Heart right ventricle (tissue), 16 donors: ENCODE data around the gene ALDOB. TPM values are rescaled to one million over a fixed set of nuclear protein-coding genes. Genes with fewer than 3 reads are reported as not detected.
A peak's percentile ranks its signal among the peaks of the same experiment; 100 is the strongest.

Source experiments
- ATAC-seq, 8 donors: fragments of 200-7000 bp; cut with Tn5 transposase; one replicate each; pipeline ENCODE4 v1.9.1; 2020; ENCODE audit warnings: mild to moderate bottlenecking in 8 of 8, moderate library complexity in 8 of 8, moderate number of reproducible peaks in 1 of 8
- DNase-seq, 2 donors: peaks; one replicate each; pipeline ENCODE4 v3.0.0-alpha.2; 2020
- H3K27ac ChIP-seq, 10 donors: fragments of 200-600 bp; sonication (generic) in 2 of 10; one replicate each; pipeline versions ENCODE4 v1.5.0 to v1.8.0; 2020 to 2022; ENCODE audit warnings: mild to moderate bottlenecking in 3 of 10
- H3K27me3 ChIP-seq, 7 donors: fragments of 200-600 bp; one replicate each; pipeline ENCODE4 v1.8.0; 2021 to 2022; ENCODE audit warnings: mild to moderate bottlenecking in 2 of 7
- H3K36me3 ChIP-seq, 9 donors: fragments of 200-600 bp; sonication (generic) in 1 of 9; one replicate each; pipeline versions ENCODE4 v1.5.0 to v1.8.0; 2020 to 2022; ENCODE audit warnings: mild to moderate bottlenecking in 2 of 9
- H3K4me1 ChIP-seq, 9 donors: fragments of 200-600 bp; sonication (generic) in 1 of 9; one replicate each; pipeline versions ENCODE4 v1.5.0 to v1.8.0; 2020 to 2022; ENCODE audit warnings: mild to moderate bottlenecking in 4 of 9
- H3K4me3 ChIP-seq, 10 donors: fragments of 200-600 bp; sonication (generic) in 2 of 10; one replicate each; pipeline versions ENCODE4 v1.5.0 to v1.8.0; 2020 to 2022; ENCODE audit warnings: mild to moderate bottlenecking in 7 of 10, moderate library complexity in 2 of 10
- H3K9me3 ChIP-seq, 11 donors: fragments of 200-600 bp in 10 of 11; sonication (generic) in 2 of 11; one replicate each; pipeline versions ENCODE4 v1.5.0 to v1.8.0; 2013 to 2022; ENCODE audit warnings: mild to moderate bottlenecking in 2 of 11, control low read depth in 1 of 11, moderate library complexity in 1 of 11
- CTCF ChIP-seq, 9 donors: fragments of 200-600 bp; sonication (generic) in 2 of 9; IDR thresholded peaks; one replicate each; pipeline versions ENCODE4 v1.5.0 to v1.8.0; 2021 to 2022; ENCODE audit warnings: antibody characterized with exemption in 9 of 9, mild to moderate bottlenecking in 5 of 9, moderate library complexity in 1 of 9
- WGBS, 2 donors: extraction: QIAGEN DNeasy Blood & Tissue Kit; methylation state at CpG; one replicate each; pipeline ENCODE4 v1.1.7; 2013; ENCODE audit warnings: inconsistent platforms in 1 of 2; 5-methylcytosine and 5-hydroxymethylcytosine counted together
- intact Hi-C, 10 donors: fragments of 100-400 bp; cut with DNase I; formaldehyde crosslinking; loops; one replicate each; pipeline versions ENCODE4 v1.11.1 to v1.14.2; 2022
- polyA plus RNA-seq, 2 donors: library from polyadenylated mRNA; stranded (reverse); fragments of 200-250 nt; gene quantifications; one replicate each; pipeline ENCODE4 v1.2.3, GENCODE V29; 2013
- total RNA-seq, 10 donors: library from RNA; stranded (reverse); fragmentation: NEBNext Ultra II Directional in 3 of 10; extraction: Animal tissue kit (Norgen Biotek cat#: 25700) in 3 of 10; gene quantifications; one replicate each; pipeline versions ENCODE4 v1.2.1 to v1.2.4, GENCODE V29; 2021 to 2023
- donor health status: Arrhythmogenic right ventricular cardiomyopathy.
- donor health status: ischemic (EF 13 %, LVEDD 7.1; RV severe dilation, severe dysfunction).
- donor health status: healthy with polysubstance abuse.
- donor health status: DM: no; HTN: yes; CAD: no.
- donor health status: DM: no; HTN: no; CAD: no.
- donor health status: ischemic (EF 25% LVEDD 6.9; RV normal size, moderate dysfunction).
- donor health status: ischemic (EF 25% LVEDD 5.7; RV mildly dilated, moderate dysfunction).
- donor health status: healthy.
- donor health status: DM: yes; HTN: yes; CAD: no.
- donor health status: Ischemic cardiomyopathy.
- donor health status: ischemic (EF 35%, LVEDD 5.7; RV mildly dilated, moderate dysfunction).
- donor health status: nonischemic (EF 11% LVEDD 7.7; RV severe dilation, severe dysfunction).
- donor health status: DM: yes; HTN: yes; CAD: no.
- donor health status: PGD.
- donor health status: ischemic (EF 29% LVEDD 5.4; RV normal size, mild dysfunction).
- donor health status: nonischemic (EF 23%, LVEDD 6.1; RV moderate dilation, normal function).

Gene ALDOB
- total and polyA plus RNA-seq, 12 donors, result 0.17 to 1.4 (median 0.44) TPM; not detected in 2

DNA sequence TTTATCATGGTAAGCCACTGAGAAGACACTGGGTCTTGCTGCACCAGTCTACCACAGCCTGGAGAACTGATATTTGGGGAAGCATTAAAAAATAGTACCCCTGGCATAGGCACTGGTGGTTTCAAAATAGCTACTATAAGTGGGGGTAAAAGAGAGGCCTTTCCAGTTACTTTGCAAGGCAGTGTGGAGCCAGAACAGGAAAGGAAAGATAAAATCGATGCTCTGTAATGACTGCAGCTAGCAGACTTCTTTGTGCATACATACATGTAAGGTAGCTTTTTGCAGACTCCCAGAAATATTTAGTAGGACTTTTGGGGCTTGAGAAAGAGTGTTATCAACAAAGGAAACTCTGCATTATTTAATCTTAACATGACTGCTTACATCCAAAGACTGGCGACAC lies 31.3 kb upstream of the ALDOB start:
- TF ChIP-seq CTCF (IDR thresholded peaks at IDR 0.05), result no peak
- intact Hi-C loops, result loop anchor here in 2 of 10 donors (5.0 kb wide), 1 partner anchor 60 kb away; no protein-coding TSS in a partner anchor
- H3K27me3 ChIP-seq, result peaks cover 0 to 3% (median 0%) of the 10 kb centered on the region in 7 donors
- peaks cover 0 to 7% (median 0%) of the 10 kb centered on the region in 9 donors for H3K36me3 ChIP-seq
- ATAC-seq (no peak), DNase-seq (no peak)
- WGBS, 2 donors, result 78 to 81% methylated on average over 2 of the region's 2 CpGs
- no peaks in the 10 kb centered on the region for H3K9me3 ChIP-seq
- H3K4me3 ChIP-seq, result no peak overlapping the region
- H3K4me1 ChIP-seq, result peaks cover 0 to 7% (median 0%) of the 10 kb centered on the region in 9 donors
- H3K27ac ChIP-seq, result no peak overlapping the region

GRCh38 chr9:101465326-101465915 lies 29.8 kb upstream of the ALDOB start:
- H3K36me3 ChIP-seq, result no peaks in the 10 kb centered on the region
- no peak overlapping the region for H3K4me3 ChIP-seq
- 25 to 28% methylated on average over 6 of the region's 6 CpGs for WGBS, 2 donors
- peak in 8 of 9 donors; percentile 25 to 62 (median 48) for TF ChIP-seq CTCF (IDR thresholded peaks at IDR 0.05)
- H3K9me3 ChIP-seq, result no peaks in the 10 kb centered on the region
- intact Hi-C loops, result loop anchor here in 4 of 10 donors (2.0 to 5.0 kb wide), 2 partner anchors 62 to 65 kb away; no protein-coding TSS in a partner anchor
- DNase-seq, result peak in 1 of 2 donors; percentile 33
- peak; percentile 29 to 89 (median 74) for ATAC-seq
- H3K27ac ChIP-seq, result no peak overlapping the region
- peaks cover 0 to 7% (median 0%) of the 10 kb centered on the region in 9 donors for H3K4me1 ChIP-seq
- H3K27me3 ChIP-seq, result peaks cover 0 to 6% (median 0%) of the 10 kb centered on the region in 7 donors

- TF ChIP-seq CTCF (IDR thresholded peaks at IDR 0.05), result no peak
- WGBS, 2 donors, result 93 to 98% methylated on average over 2 of the region's 2 CpGs
These were observed 27.8 kb upstream of the ALDOB start for GRCh38 chr9:101463397-101463796.

DNA sequence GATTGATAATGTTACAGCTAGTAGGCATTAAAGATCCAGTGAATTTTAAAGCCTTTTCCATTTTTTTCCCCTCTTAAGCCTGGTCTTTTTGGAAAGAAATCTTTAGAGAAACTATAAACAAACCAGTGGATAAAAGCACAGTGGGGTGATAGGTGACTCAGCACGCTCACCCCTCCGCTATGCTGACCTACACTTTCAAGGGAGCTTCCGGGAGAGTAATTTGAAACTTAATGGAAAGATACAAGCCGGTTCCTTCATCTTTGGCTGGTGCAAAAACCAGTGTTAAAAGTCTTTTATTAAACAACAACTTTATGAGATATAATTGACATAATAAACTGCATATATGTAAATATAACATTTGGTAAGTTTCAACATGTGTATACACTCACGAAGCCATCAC lies 27.0 kb upstream of the ALDOB start:
- Histone ChIP-seq H3K27me3 (peaks cover 0 to 6% (median 0%) of the 10 kb centered on the region in 7 donors), H3K36me3 (no peaks in the 10 kb centered on the region), H3K9me3 (no peaks in the 10 kb centered on the region), H3K4me3 (no peak overlapping the region), H3K27ac (no peak overlapping the region), H3K4me1 (peaks cover 0 to 7% (median 0%) of the 10 kb centered on the region in 9 donors)
- ATAC-seq, result no peak
- no peak for DNase-seq
- TF ChIP-seq CTCF (IDR thresholded peaks at IDR 0.05), result no peak
- 65 to 68% methylated on average over 5 of the region's 5 CpGs for WGBS, 2 donors
- intact Hi-C loops, result no loop called here

More at GRCh38 chr9:101463397-101463796, 27.8 kb upstream of the ALDOB start:
- Histone ChIP-seq H3K4me3 (no peak overlapping the region), H3K4me1 (peaks cover 0 to 7% (median 0%) of the 10 kb centered on the region in 9 donors), H3K36me3 (no peaks in the 10 kb centered on the region), H3K9me3 (no peaks in the 10 kb centered on the region), H3K27ac (no peak overlapping the region), H3K27me3 (peaks cover 0 to 6% (median 0%) of the 10 kb centered on the region in 7 donors)
- intact Hi-C loops, result no loop called here
- DNase-seq, result no peak
- no peak for ATAC-seq
